ENCODE measurements around the gene IL23R.

DNA sequence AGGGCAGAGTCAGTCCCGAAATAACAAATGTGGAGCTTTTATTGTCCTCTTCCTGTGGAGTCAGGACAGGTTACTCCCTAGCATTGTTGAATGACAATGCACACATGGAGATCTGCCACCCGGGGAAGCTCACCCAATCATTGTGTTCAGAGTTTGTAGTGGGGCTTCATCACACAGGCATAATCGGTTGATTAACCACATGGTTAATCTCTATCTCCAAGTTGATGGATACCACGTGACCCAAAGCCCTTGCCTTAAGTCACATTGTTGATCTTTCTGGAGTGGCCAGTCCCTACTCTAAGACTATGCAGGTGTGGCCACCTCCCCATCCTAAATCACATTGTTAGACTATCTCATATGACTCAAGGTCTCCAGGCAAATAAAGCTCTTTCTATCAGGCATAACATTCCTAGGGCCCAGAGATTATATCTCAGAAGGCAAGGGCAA lies 28.9 kb upstream of the IL23R start:
- no peak for TF ChIP-seq POLR2A (IDR thresholded peaks at IDR 0.05)
- TF ChIP-seq, protein P1, sequence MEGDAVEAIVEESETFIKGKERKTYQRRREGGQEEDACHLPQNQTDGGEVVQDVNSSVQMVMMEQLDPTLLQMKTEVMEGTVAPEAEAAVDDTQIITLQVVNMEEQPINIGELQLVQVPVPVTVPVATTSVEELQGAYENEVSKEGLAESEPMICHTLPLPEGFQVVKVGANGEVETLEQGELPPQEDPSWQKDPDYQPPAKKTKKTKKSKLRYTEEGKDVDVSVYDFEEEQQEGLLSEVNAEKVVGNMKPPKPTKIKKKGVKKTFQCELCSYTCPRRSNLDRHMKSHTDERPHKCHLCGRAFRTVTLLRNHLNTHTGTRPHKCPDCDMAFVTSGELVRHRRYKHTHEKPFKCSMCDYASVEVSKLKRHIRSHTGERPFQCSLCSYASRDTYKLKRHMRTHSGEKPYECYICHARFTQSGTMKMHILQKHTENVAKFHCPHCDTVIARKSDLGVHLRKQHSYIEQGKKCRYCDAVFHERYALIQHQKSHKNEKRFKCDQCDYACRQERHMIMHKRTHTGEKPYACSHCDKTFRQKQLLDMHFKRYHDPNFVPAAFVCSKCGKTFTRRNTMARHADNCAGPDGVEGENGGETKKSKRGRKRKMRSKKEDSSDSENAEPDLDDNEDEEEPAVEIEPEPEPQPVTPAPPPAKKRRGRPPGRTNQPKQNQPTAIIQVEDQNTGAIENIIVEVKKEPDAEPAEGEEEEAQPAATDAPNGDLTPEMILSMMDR (IDR thresholded peaks at IDR 0.05): no peak

Measured in adrenal gland (tissue), 5 donors.